ENCODE results near the gene MSH2.
"Not testable (repeated sequence)": the region's sequence is repeated elsewhere in the genome, so short reads cannot be mapped to it uniquely, and the experiment has no call there.

Gene MSH2

GRCh38 chr2:47402805-47403608 is at the start of gene MSH2:
MSH2 (plus strand) TSS chr2:47403156; CDS start chr2:47403192, 36 bp downstream.
- Histone ChIP-seq H3K27ac (peak within 1 kb of the TSS; percentile 90), H3K27me3 (no peaks in the 10 kb centered on the region), H3K36me3 (peaks cover 28% of the 10 kb centered on the region), H3K9ac (peak within 1 kb of the TSS; percentile 93), H3K4me1 (peaks cover 21% of the 10 kb centered on the region), H4K20me1 (peaks cover 12% of the 10 kb centered on the region), H3K4me3 (peak within 1 kb of the TSS; percentile 86), H3K9me3 (peaks cover 28% of the 10 kb centered on the region), H3K4me2 (peak within 1 kb of the TSS; percentile 89)
- no peak for TF ChIP-seq Cebpa-rat (IDR thresholded peaks at IDR 0.05)

GRCh38 chr2:47354013-47354847 is 48.7 kb upstream of the MSH2 start:
- no peaks in the 10 kb centered on the region for H3K4me1 ChIP-seq
- TF ChIP-seq Cebpa-rat (IDR thresholded peaks at IDR 0.05), result no peak
- no peak overlapping the region for H3K9ac ChIP-seq
- H3K9me3 ChIP-seq, result no peaks in the 10 kb centered on the region
- no peaks in the 10 kb centered on the region for H3K36me3 ChIP-seq
- no peak overlapping the region for H3K27ac ChIP-seq
- H3K4me3 ChIP-seq, result no peak overlapping the region
- no peaks in the 10 kb centered on the region for H4K20me1 ChIP-seq
- H3K27me3 ChIP-seq, result no peaks in the 10 kb centered on the region
- no peak overlapping the region for H3K4me2 ChIP-seq

DNA sequence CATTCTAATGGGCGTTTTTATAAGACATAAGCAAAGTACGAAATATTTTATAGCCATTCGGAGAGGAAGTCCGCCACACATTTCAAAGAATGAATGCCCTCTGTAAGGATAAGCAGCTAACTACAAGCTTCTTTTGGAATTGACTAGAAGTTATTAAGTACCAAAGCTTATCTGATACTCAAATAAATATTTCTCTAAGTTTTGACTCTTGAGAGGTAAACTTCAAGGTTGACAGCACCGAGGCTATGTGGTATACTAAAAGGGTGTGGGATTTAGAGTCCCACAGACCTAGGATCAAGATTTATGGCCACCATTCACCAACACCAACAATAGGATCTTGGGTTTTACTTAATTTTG is 48.1 kb upstream of the MSH2 start:
- H3K9ac ChIP-seq, result no peak overlapping the region
- no peak for TF ChIP-seq Cebpa-rat (IDR thresholded peaks at IDR 0.05)
- no peaks in the 10 kb centered on the region for H3K36me3 ChIP-seq
- H3K9me3 ChIP-seq, result no peaks in the 10 kb centered on the region
- no peak overlapping the region for H3K4me3 ChIP-seq
- H3K27ac ChIP-seq, result no peak overlapping the region
- no peaks in the 10 kb centered on the region for H3K4me1 ChIP-seq
- H4K20me1 ChIP-seq, result no peaks in the 10 kb centered on the region
- H3K4me2 ChIP-seq, result no peak overlapping the region
- H3K27me3 ChIP-seq, result no peaks in the 10 kb centered on the region

- Histone ChIP-seq H3K4me2 (no peak overlapping the region), H4K20me1 (no peaks in the 10 kb centered on the region), H3K9ac (no peak overlapping the region), H3K4me1 (no peaks in the 10 kb centered on the region), H3K27ac (no peak overlapping the region), H3K27me3 (no peaks in the 10 kb centered on the region), H3K9me3 (no peaks in the 10 kb centered on the region), H3K36me3 (no peaks in the 10 kb centered on the region), H3K4me3 (no peak overlapping the region)
- no peak for TF ChIP-seq Cebpa-rat (IDR thresholded peaks at IDR 0.05)
These were observed 45.5 kb upstream of the MSH2 start for GRCh38 chr2:47357483-47357882.

GRCh38 chr2:47359375-47359868 is 43.5 kb upstream of the MSH2 start:
- Histone ChIP-seq H3K4me1 (no peaks in the 10 kb centered on the region), H3K9me3 (no peaks in the 10 kb centered on the region)
- no peak for TF ChIP-seq Cebpa-rat (IDR thresholded peaks at IDR 0.05)

DNA sequence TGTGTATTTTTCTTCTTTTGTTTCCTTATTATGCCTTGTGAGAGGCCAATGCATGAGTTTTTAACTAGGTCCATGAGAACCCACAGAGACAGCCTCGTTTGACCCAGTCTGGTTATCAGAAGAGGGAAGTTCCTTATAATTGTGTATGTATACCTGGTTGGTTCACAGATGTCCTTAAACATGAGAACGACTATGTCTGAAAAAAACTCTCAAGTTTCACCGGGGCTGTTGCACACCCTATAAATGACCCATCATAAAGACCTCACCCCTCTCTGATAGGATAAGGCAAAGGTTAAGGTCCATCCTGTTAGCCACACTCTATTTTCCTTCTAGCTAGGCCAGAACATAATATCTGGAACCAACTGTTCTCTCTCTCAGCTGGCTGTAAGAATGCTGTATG is 42.7 kb upstream of the MSH2 start:
- no peak overlapping the region for H3K27ac ChIP-seq
- no peaks in the 10 kb centered on the region for H3K4me1 ChIP-seq
- TF ChIP-seq Cebpa-rat (IDR thresholded peaks at IDR 0.05), result no peak
- no peaks in the 10 kb centered on the region for H3K27me3 ChIP-seq
- no peak overlapping the region for H3K4me2 ChIP-seq
- H4K20me1 ChIP-seq, result no peaks in the 10 kb centered on the region
- no peak overlapping the region for H3K4me3 ChIP-seq
- no peaks in the 10 kb centered on the region for H3K9me3 ChIP-seq
- no peak overlapping the region for H3K9ac ChIP-seq
- H3K36me3 ChIP-seq, result no peaks in the 10 kb centered on the region

More at GRCh38 chr2:47359375-47359868, 43.5 kb upstream of the MSH2 start:
- Histone ChIP-seq H3K36me3 (no peaks in the 10 kb centered on the region), H4K20me1 (no peaks in the 10 kb centered on the region), H3K9ac (no peak overlapping the region), H3K27me3 (no peaks in the 10 kb centered on the region), H3K4me3 (no peak overlapping the region), H3K27ac (no peak overlapping the region), H3K4me2 (no peak overlapping the region)

GRCh38 chr2:47360927-47361326 is 42.0 kb upstream of the MSH2 start:
- Histone ChIP-seq H3K4me2 (no peak overlapping the region), H3K9me3 (no peaks in the 10 kb centered on the region), H3K4me3 (no peak overlapping the region), H3K27me3 (no peaks in the 10 kb centered on the region), H4K20me1 (no peaks in the 10 kb centered on the region), H3K27ac (no peak overlapping the region), H3K9ac (no peak overlapping the region), H3K36me3 (no peaks in the 10 kb centered on the region), H3K4me1 (no peaks in the 10 kb centered on the region)
- TF ChIP-seq Cebpa-rat (IDR thresholded peaks at IDR 0.05), result no peak

GRCh38 chr2:47361505-47362229 is 41.3 kb upstream of the MSH2 start:
- not testable (repeated sequence) for H3K4me3 ChIP-seq, H3K27me3 ChIP-seq, H3K27ac ChIP-seq, H3K36me3 ChIP-seq, H3K9ac ChIP-seq, H3K4me2 ChIP-seq, H3K9me3 ChIP-seq, H4K20me1 ChIP-seq, H3K4me1 ChIP-seq

GRCh38 chr2:47373747-47374146 is 29.2 kb upstream of the MSH2 start:
- peaks cover 11% of the 10 kb centered on the region for H3K9me3 ChIP-seq
- H3K4me1 ChIP-seq, result no peaks in the 10 kb centered on the region
- H3K4me3 ChIP-seq, result no peak overlapping the region
- no peaks in the 10 kb centered on the region for H3K27me3 ChIP-seq
- no peaks in the 10 kb centered on the region for H4K20me1 ChIP-seq
- no peak overlapping the region for H3K9ac ChIP-seq
- H3K27ac ChIP-seq, result no peak overlapping the region
- no peak overlapping the region for H3K4me2 ChIP-seq
- no peaks in the 10 kb centered on the region for H3K36me3 ChIP-seq
- no peak for TF ChIP-seq Cebpa-rat (IDR thresholded peaks at IDR 0.05)

All from BLaER1 (cell line).